ENCODE measurements around the gene CPD.

The CPD gene

DNA sequence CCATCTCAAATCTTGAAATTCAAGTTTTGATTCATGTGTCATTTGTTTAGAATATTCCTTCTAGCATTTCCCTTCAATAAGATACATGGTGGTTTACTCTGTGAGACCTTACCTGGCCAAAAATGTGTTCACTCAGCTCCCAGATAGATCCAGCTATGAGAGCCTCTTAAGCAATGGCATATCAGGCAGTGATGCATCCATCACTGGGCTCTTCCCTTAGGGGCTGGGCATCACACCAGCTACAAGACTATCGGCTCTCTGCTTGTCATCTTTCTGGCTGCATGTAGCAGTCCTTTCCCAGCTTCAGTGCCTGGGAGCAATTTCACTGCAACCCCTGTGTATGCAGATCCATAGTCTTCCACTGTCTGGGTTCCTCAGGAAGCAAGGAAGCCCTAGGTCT lies 139.1 kb downstream of the CPD start:
- DNase-seq: no peak

DNA sequence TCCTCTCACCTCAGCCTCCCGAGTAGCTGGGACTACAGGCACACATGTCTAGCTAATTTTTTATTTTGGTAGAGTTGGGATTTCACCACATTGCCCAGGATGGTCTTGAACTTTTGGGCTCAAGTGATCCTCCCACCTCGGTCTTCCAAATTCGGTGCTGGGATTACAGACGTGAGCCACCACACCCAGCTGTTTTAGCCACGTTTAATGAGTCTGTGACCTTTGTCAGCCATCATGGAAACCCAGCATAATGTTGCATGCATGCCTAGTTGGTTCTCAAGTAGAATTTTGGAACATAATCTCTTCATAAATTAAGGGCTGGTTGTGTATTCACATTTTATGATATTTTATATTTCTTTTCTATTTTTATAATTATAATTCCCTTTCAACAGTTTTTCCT lies 140.4 kb downstream of the CPD start:
- DNase-seq: no peak

Measured in activated CD4-positive, alpha-beta T cell treated with anti-CD3 and anti-CD28 coated beads, Interleukin-10, Interleukin-2, amounts not matched to agents 100 ng/mL and 50 ng/mL, durations not matched to agents 16 hours and 8 hours (primary cell).